ENCODE results near the gene OR10H1. TPM values are rescaled to one million over a fixed set of nuclear protein-coding genes. Genes with fewer than 3 reads are reported as not detected.

OR10H1 gene
- total RNA-seq, 2 donors from 2014 or later = not detected

DNA sequence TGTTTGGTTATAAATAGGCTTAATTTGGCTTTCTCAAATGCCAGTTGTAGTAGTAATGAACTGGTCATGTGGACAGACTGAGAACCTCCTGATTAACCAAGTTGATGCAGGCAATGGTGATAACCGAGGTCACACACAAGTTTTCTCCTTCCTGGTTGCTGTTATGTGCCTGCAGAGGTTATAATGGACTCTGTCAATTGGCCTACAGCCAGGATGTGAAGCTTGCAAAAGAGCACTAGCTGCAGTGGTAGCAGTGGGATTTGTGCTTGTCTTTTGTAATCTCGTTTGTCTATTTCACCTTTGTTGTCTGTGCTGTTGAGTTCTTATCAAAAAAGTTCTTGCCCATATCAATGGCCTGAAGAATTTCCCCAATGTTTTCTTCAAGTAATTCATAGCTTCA, 57.1 kb downstream of the OR10H1 start:
- 27 to 43% methylated on average over 2 of the region's 2 CpGs for WGBS, 2 donors
- TF ChIP-seq POLR2A (IDR thresholded peaks at IDR 0.05) = no peak
- TF ChIP-seq, protein P1, sequence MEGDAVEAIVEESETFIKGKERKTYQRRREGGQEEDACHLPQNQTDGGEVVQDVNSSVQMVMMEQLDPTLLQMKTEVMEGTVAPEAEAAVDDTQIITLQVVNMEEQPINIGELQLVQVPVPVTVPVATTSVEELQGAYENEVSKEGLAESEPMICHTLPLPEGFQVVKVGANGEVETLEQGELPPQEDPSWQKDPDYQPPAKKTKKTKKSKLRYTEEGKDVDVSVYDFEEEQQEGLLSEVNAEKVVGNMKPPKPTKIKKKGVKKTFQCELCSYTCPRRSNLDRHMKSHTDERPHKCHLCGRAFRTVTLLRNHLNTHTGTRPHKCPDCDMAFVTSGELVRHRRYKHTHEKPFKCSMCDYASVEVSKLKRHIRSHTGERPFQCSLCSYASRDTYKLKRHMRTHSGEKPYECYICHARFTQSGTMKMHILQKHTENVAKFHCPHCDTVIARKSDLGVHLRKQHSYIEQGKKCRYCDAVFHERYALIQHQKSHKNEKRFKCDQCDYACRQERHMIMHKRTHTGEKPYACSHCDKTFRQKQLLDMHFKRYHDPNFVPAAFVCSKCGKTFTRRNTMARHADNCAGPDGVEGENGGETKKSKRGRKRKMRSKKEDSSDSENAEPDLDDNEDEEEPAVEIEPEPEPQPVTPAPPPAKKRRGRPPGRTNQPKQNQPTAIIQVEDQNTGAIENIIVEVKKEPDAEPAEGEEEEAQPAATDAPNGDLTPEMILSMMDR (IDR thresholded peaks at IDR 0.05) = no peak
- Histone ChIP-seq H3K4me1 (no peaks in the 10 kb centered on the region), H3K27me3 (peaks cover 0 to 7% of the 10 kb centered on the region in 2 donors), H3K36me3 (replicated peaks in 1 of 2; ENCODE audit: insufficient read depth in 1 of 2, low read depth in 2 of 2) (no peaks in the 10 kb centered on the region), H3K9me3 (no peaks in the 10 kb centered on the region), H3K4me3 (no peak overlapping the region), H3K27ac (no peak overlapping the region)
- ATAC-seq = no peak
- intact Hi-C loops (cut with DNase I) = no loop called here
- no peak for DNase-seq

Other genes starting within 250 kb of the OR10H1 start
- under 1 TPM in 1 of 2 donors, not detected in 1; 0.26 TPM for gene CYP4F8, start 200.4 kb downstream of the OR10H1 start, total RNA-seq
- gene CYP4F3, start 174.8 kb downstream of the OR10H1 start, total RNA-seq = 1 to 10 TPM in 1 of 2 donors, under 1 TPM in 1; 0.33 to 2.6 TPM
- gene CYP4F12, start 142.6 kb downstream of the OR10H1 start, total RNA-seq = 10 to 100 TPM in 1 of 2 donors, not detected in 1; 15.8 TPM
- gene OR10H2, start 87.6 kb downstream of the OR10H1 start, total RNA-seq = not detected
- gene OR10H3, start 77.7 kb downstream of the OR10H1 start, total RNA-seq = not detected
- not detected for gene OR10H5, start 28.0 kb downstream of the OR10H1 start, total RNA-seq
- not detected for gene CYP4F2, start 82.4 kb upstream of the OR10H1 start, total RNA-seq
- 1 to 10 TPM in 1 of 2 donors, not detected in 1; 3.9 TPM for gene CYP4F11, start 118.9 kb upstream of the OR10H1 start, total RNA-seq
- gene OR10H4, start 133.3 kb upstream of the OR10H1 start, total RNA-seq = not detected